ENCODE data around the gene NYNRIN.

- TF ChIP-seq CTCF (IDR thresholded peaks at IDR 0.05): no peak
- no peak for TF ChIP-seq EP300 (IDR thresholded peaks at IDR 0.05)
These were observed 30.0 kb downstream of the NYNRIN start for GRCh38 chr14:24428628-24429394.
